ENCODE data around the gene RINL. TPM values are rescaled to one million over a fixed set of nuclear protein-coding genes. Genes with fewer than 3 reads are reported as not detected.

RINL gene
- total and polyA plus RNA-seq, 2 of the 8 experiments (the other 6 are each of a cell fraction or from before 2014, with no cell fraction given), result 11.1 to 11.9 TPM

GRCh38 chr19:38898788-38899446 lies 20.8 kb upstream of the RINL start:
- H3K9ac ChIP-seq (replicated peaks in 1 of 4; ENCODE audit: extremely low read depth in 1 of 4, low read depth in 3 of 4, low read length in 3 of 4), result peak overlapping the region in 3 of 4 experiments; percentile 26 to 55 (median 29); a peak in 3 of 7 replicates
- H3K4me1 ChIP-seq (replicated peaks in 1 of 4; ENCODE audit: control insufficient read depth in 3 of 4, insufficient read depth in 4 of 4, low read length in 3 of 4), result peaks cover 0 to 9% (median 3%) of the 10 kb centered on the region in 4 experiments; a peak in 4 of 7 replicates
- no peak overlapping the region for H2BK120ac ChIP-seq (replicated peaks; ENCODE audit: low read depth, low read length)
- peaks cover 13% of the 10 kb centered on the region; the same call in 1 of the 2 replicates for H3K23me2 ChIP-seq (ENCODE audit: low read depth, low read length)
- H2BK12ac ChIP-seq (ENCODE audit: low read depth, low read length), result no peak overlapping the region
- no peak overlapping the region for H3K27ac ChIP-seq (ENCODE audit: low read depth, low read length)
- H3K14ac ChIP-seq (ENCODE audit: insufficient read length), result no peak overlapping the region
- H3K36me3 ChIP-seq (ENCODE audit: control insufficient read depth in 2 of 4, insufficient read depth in 4 of 4, low read length in 3 of 4), result no peaks in the 10 kb centered on the region
- peaks cover 0 to 16% of the 10 kb centered on the region in 2 experiments; a peak in 2 of 4 replicates for H3K79me2 ChIP-seq (ENCODE audit: control insufficient read depth in 1 of 2, insufficient read depth in 2 of 2, low read length in 2 of 2)
- peak overlapping the region; percentile 74 to 90 (median 84) for H3K4me3 ChIP-seq (ENCODE audit: extremely low read depth in 1 of 4, insufficient read depth in 2 of 4, low read depth in 3 of 4, low read length in 4 of 4)
- 0 out of 4 replicates have a peak, but pooled peaks cover 0 to 2% of the 10 kb centered on the region in 2 experiments for H3K9me3 ChIP-seq (ENCODE audit: insufficient read depth in 2 of 2, low read depth in 1 of 2, low read length in 1 of 2)
- 30% methylated on average over 24 of the region's 25 CpGs; no CpG with 5 or more reads in 1 of the 2 experiments for WGBS, 2 experiments (ENCODE audit: extremely low coverage in 1 of 2, insufficient coverage in 1 of 2, insufficient read length in 1 of 2, insufficient replicate concordance in 2 of 2, low coverage in 1 of 2, low lambda C conversion rate in 2 of 2, missing lambda C conversion rate in 1 of 2)
- H3K18ac ChIP-seq (ENCODE audit: extremely low read depth, low read length), result no peak overlapping the region
- no peak overlapping the region for H3K56ac ChIP-seq (replicated peaks; ENCODE audit: insufficient read length, low read depth, low read length)
- POLR2A ChIA-PET (ENCODE audit: partially characterized antibody), result no interaction called here
- FAIRE-seq (no peak), DNase-seq (ENCODE audit: low read depth in 1 of 2, low spot score in 2 of 2) (no peak)
- H3K23ac ChIP-seq (ENCODE audit: insufficient read length), result no peak overlapping the region
- TF ChIP-seq E2F6 (IDR thresholded peaks at IDR 0.05) (no peak), PHF8 (conservative IDR thresholded peaks at IDR 0.05; ENCODE audit: low read depth, low read length) (0 out of 2 replicates have a peak, but pooled peaks have one; percentile 10)
- H4K5ac ChIP-seq (ENCODE audit: insufficient read length, low read depth, low read length), result no peak overlapping the region
- H2AK5ac ChIP-seq (ENCODE audit: low read depth, low read length), result no peak overlapping the region
- no peak overlapping the region for H2BK15ac ChIP-seq (ENCODE audit: low read length)
- no peak overlapping the region for H3K4ac ChIP-seq (replicated peaks; ENCODE audit: insufficient read length, low read depth, low read length)
- no peak overlapping the region for H2BK20ac ChIP-seq (ENCODE audit: low read length)
- no peak overlapping the region for H2BK5ac ChIP-seq (ENCODE audit: low read depth, low read length)
- H3K79me1 ChIP-seq (ENCODE audit: low read depth, low read length), result no peaks in the 10 kb centered on the region; the same call in 1 of the 2 replicates
- CTCF ChIA-PET (ENCODE audit: partially characterized antibody), result interaction anchor here (0.6 to 2.9 kb wide), 2 partner anchors 12 to 31 kb away, joined by 3 to 8 read pairs; partner anchors contain the start of genes MRPS12 and SARS2
- H4K8ac ChIP-seq (ENCODE audit: extremely low read depth, insufficient read depth, low read length), result no peak overlapping the region; the same call in 1 of the 2 replicates
- no peak overlapping the region for H4K91ac ChIP-seq (replicated peaks; ENCODE audit: insufficient read length, low read length)
- peak overlapping the region; percentile 83; the same call in 1 of the 2 replicates for H2AFZ ChIP-seq (ENCODE audit: low read length)
- peaks cover 0 to 9% (median 4%) of the 10 kb centered on the region in 4 experiments; a peak in 3 of 7 replicates for H3K27me3 ChIP-seq (replicated peaks in 1 of 4; ENCODE audit: control insufficient read depth in 3 of 4, extremely low read depth in 1 of 4, insufficient read depth in 3 of 4, low read length in 3 of 4)
- H3K4me2 ChIP-seq (ENCODE audit: insufficient read depth in 1 of 2, low read depth in 2 of 2, low read length in 2 of 2), result peak overlapping the region; percentile 90 to 94
- no peaks in the 10 kb centered on the region for H4K20me1 ChIP-seq (replicated peaks in 1 of 2; ENCODE audit: control insufficient read depth in 1 of 2, insufficient read depth in 2 of 2, low read length in 2 of 2)

Measured in H1 (cell line).